AG04449 (cell line): ENCODE results near the gene GPER1.
A peak's percentile ranks its signal among the peaks of the same experiment; 100 is the strongest.

Source experiments
- CTCF ChIA-PET: fragments of 350-600 bp; formaldehyde crosslinking; extraction: SDS; loops from one replicate; lab custom pipeline; 2021; ENCODE audit warnings: antibody characterized with exemption; lab: Yijun Ruan, JAX
- POLR2A ChIA-PET: fragments of 400-600, 350-600 bp; formaldehyde crosslinking; extraction: SDS; loops from one replicate; lab custom pipeline; 2020; ENCODE audit warnings: antibody characterized with exemption, inconsistent platforms; lab: Yijun Ruan, JAX
- DNase-seq: peaks from one replicate; pipeline ENCODE4 v3.0.0-alpha.2; 2010; ENCODE audit warnings: low read depth, low spot score
- H3K4me3 ChIP-seq: 2 replicates; pipeline ENCODE4 v1.5.1; 2011; ENCODE audit warnings: low read depth, mild to moderate bottlenecking, control low read depth, low read length
- CTCF ChIP-seq: IDR thresholded peaks from one replicate; pipeline ENCODE4 v1.5.1; 2011; ENCODE audit warnings: mild to moderate bottlenecking, moderate library complexity, low read length, control low read depth, inconsistent platforms; ENCODE audit not compliant: insufficient read depth; ENCODE audit errors: missing control alignments

Gene GPER1

GRCh38 chr7:1122832-1123501 is 35.1 kb downstream of the GPER1 start:
- CTCF ChIA-PET: interaction anchor here (1.1 to 4.9 kb wide), 8 partner anchors 14 to 130 kb away, joined by 3 to 24 read pairs (median 7); a partner anchor contains a TSS

GRCh38 chr7:1123715-1124114 is 35.8 kb downstream of the GPER1 start:
- TF ChIP-seq CTCF: peak; percentile 73
- no peak overlapping the region for H3K4me3 ChIP-seq
- POLR2A ChIA-PET: interaction anchor here (1.3 kb wide), 1 partner anchor 14 kb away, joined by 3 read pairs; a partner anchor contains a TSS
- CTCF ChIA-PET: interaction anchor here (0.7 to 4.9 kb wide), 9 partner anchors 8 to 149 kb away, joined by 3 to 24 read pairs (median 6); a partner anchor contains a TSS
- no peak for DNase-seq

More at GRCh38 chr7:1122832-1123501, 35.1 kb downstream of the GPER1 start:
- no peak overlapping the region for H3K4me3 ChIP-seq
- POLR2A ChIA-PET: interaction anchor here (1.3 kb wide), 1 partner anchor 15 kb away, joined by 3 read pairs; a partner anchor contains a TSS
- TF ChIP-seq CTCF: no peak
- no peak for DNase-seq

GRCh38 chr7:1124164-1124563 is 36.3 kb downstream of the GPER1 start:
- ChIA-PET POLR2A (interaction anchor here (1.3 kb wide), 1 partner anchor 13 kb away, joined by 3 read pairs; a partner anchor contains a TSS), CTCF (interaction anchor here (0.7 to 4.9 kb wide), 9 partner anchors 8 to 150 kb away, joined by 3 to 24 read pairs (median 6); a partner anchor contains a TSS)
- H3K4me3 ChIP-seq: no peak overlapping the region
- no peak for TF ChIP-seq CTCF
- no peak for DNase-seq

GRCh38 chr7:1124816-1125602 is 37.1 kb downstream of the GPER1 start:
- ChIA-PET POLR2A (no interaction called here), CTCF (interaction anchor here (1.0 to 4.9 kb wide), 8 partner anchors 9 to 132 kb away, joined by 3 to 24 read pairs (median 6); a partner anchor contains a TSS)
- DNase-seq: no peak
- no peak overlapping the region for H3K4me3 ChIP-seq
- no peak for TF ChIP-seq CTCF

GRCh38 chr7:1125603-1125969 is 37.7 kb downstream of the GPER1 start:
- ChIA-PET CTCF (interaction anchor here (1.0 to 4.9 kb wide), 5 partner anchors 8 to 133 kb away, joined by 3 to 24 read pairs (median 7); a partner anchor contains a TSS), POLR2A (no interaction called here)
- DNase-seq: no peak
- no peak overlapping the region for H3K4me3 ChIP-seq
- TF ChIP-seq CTCF: no peak
